Mesenchymal stem cell (in vitro differentiated cells and primary cell): ENCODE results near the gene RANBP9.

Experiments used
- DNase-seq: peaks from one replicate; pipeline ENCODE4 v3.0.0-alpha.2; 2013
- H2AFZ ChIP-seq: one replicate; pipeline ENCODE4 v1.6.1; 2013; ENCODE audit warnings: low read depth, mild to moderate bottlenecking, control low read depth, inconsistent platforms, low read length, moderate library complexity
- H2AK5ac ChIP-seq: 2 replicates; pipeline ENCODE4 v1.6.1; 2013; ENCODE audit warnings: low read length, moderate library complexity, mild to moderate bottlenecking, inconsistent platforms; ENCODE audit not compliant: severe bottlenecking
- H2BK120ac ChIP-seq: one replicate; pipeline ENCODE4 v1.6.1; 2013; ENCODE audit warnings: low read depth, mild to moderate bottlenecking, inconsistent platforms, low read length, moderate library complexity
- H2BK12ac ChIP-seq, 2 experiments: one replicate each; pipeline ENCODE4 v1.6.1; 2013; ENCODE audit warnings: inconsistent platforms in 2 of 2, low read length in 2 of 2, mild to moderate bottlenecking in 2 of 2, moderate library complexity in 2 of 2, control low read depth in 1 of 2
- H2BK15ac ChIP-seq: one replicate; pipeline ENCODE4 v1.6.1; 2013; ENCODE audit warnings: mild to moderate bottlenecking, low read depth, inconsistent platforms; ENCODE audit not compliant: poor library complexity, severe bottlenecking
- H2BK5ac ChIP-seq: 2 replicates; pipeline ENCODE4 v1.6.1; 2013; ENCODE audit warnings: low read depth, mild to moderate bottlenecking, low read length, control low read depth, inconsistent platforms; ENCODE audit not compliant: poor library complexity, severe bottlenecking
- H3K14ac ChIP-seq, 2 experiments: one replicate each; pipeline ENCODE4 v1.6.1; 2013; ENCODE audit warnings: inconsistent platforms in 2 of 2, low read length in 2 of 2, control low read depth in 1 of 2, mild to moderate bottlenecking in 1 of 2, moderate library complexity in 1 of 2
- H3K18ac ChIP-seq, 2 experiments: one replicate each; pipeline ENCODE4 v1.6.1; 2013; ENCODE audit warnings: inconsistent platforms in 2 of 2, low read length in 2 of 2, control low read depth in 1 of 2, low read depth in 1 of 2, mild to moderate bottlenecking in 1 of 2
- H3K23ac ChIP-seq, 2 experiments: one replicate each; pipeline ENCODE4 v1.6.1; 2013; ENCODE audit warnings: inconsistent platforms in 2 of 2, low read length in 2 of 2, mild to moderate bottlenecking in 2 of 2, moderate library complexity in 2 of 2, control low read depth in 1 of 2
- H3K27ac ChIP-seq: 2 replicates; pipeline ENCODE4 v1.5.1; 2013; ENCODE audit warnings: mild to moderate bottlenecking, moderate library complexity, low read length, control low read depth, inconsistent platforms; ENCODE audit not compliant: poor library complexity, severe bottlenecking
- H3K27me3 ChIP-seq, 2 experiments: 2 replicates each; pipeline versions ENCODE4 v1.6.1 to v1.7.0; 2013; ENCODE audit warnings: low read length in 2 of 2, mild to moderate bottlenecking in 2 of 2, moderate library complexity in 2 of 2, control low read depth in 1 of 2, inconsistent platforms in 1 of 2; ENCODE audit not compliant: control insufficient read depth in 1 of 2, insufficient read depth in 1 of 2
- H3K36me3 ChIP-seq, 2 experiments: 2 replicates each; pipeline versions ENCODE4 v1.6.1 to v1.7.0; 2013; ENCODE audit warnings: low read length in 2 of 2, control low read depth in 1 of 2, inconsistent platforms in 1 of 2, low read depth in 1 of 2, mild to moderate bottlenecking in 1 of 2; ENCODE audit not compliant: insufficient read depth in 2 of 2, control insufficient read depth in 1 of 2
- H3K4ac ChIP-seq, 2 experiments: one replicate each; pipeline ENCODE4 v1.6.1; 2013; ENCODE audit warnings: inconsistent platforms in 2 of 2, low read length in 2 of 2, mild to moderate bottlenecking in 2 of 2, moderate library complexity in 2 of 2, control low read depth in 1 of 2, low read depth in 1 of 2
- H3K4me1 ChIP-seq: 2 replicates; pipeline ENCODE4 v1.6.1; 2013; ENCODE audit warnings: low read depth, low read length, control low read depth; ENCODE audit not compliant: control insufficient read depth, insufficient read depth
- H3K4me2 ChIP-seq: 2 replicates; pipeline ENCODE4 v1.6.1; 2013; ENCODE audit warnings: low read length, mild to moderate bottlenecking, inconsistent platforms; ENCODE audit not compliant: poor library complexity, severe bottlenecking
- H3K4me3 ChIP-seq, 2 experiments: 2 replicates each; pipeline versions ENCODE4 v1.5.1 to v1.7.0; 2013; ENCODE audit warnings: low read length in 2 of 2, mild to moderate bottlenecking in 2 of 2, control low read depth in 1 of 2, low read depth in 1 of 2; ENCODE audit not compliant: insufficient read depth in 1 of 2
- H3K79me1 ChIP-seq: replicated peaks from 2 replicates; pipeline ENCODE4 v1.6.1; 2013; ENCODE audit warnings: mild to moderate bottlenecking, control low read depth, low read length, inconsistent platforms; ENCODE audit not compliant: poor library complexity, severe bottlenecking
- H3K9ac ChIP-seq: 2 replicates; pipeline ENCODE4 v1.7.0; 2013; ENCODE audit warnings: mild to moderate bottlenecking, low read length, moderate library complexity
- H3K9me3 ChIP-seq: 2 replicates; pipeline ENCODE4 v1.7.0; 2013; ENCODE audit warnings: mild to moderate bottlenecking, low read length; ENCODE audit not compliant: control insufficient read depth
- H4K8ac ChIP-seq: one replicate; pipeline ENCODE4 v1.6.1; 2013; ENCODE audit warnings: inconsistent platforms, mild to moderate bottlenecking, low read length, moderate library complexity
- H4K91ac ChIP-seq: one replicate; pipeline ENCODE4 v1.6.1; 2013; ENCODE audit warnings: mild to moderate bottlenecking, low read length, inconsistent platforms
- WGBS: methylation state at CpG from one replicate; pipeline ENCODE4 v1.1.7; 2013; ENCODE audit warnings: mixed read lengths; 5-methylcytosine and 5-hydroxymethylcytosine counted together

RANBP9 gene

GRCh38 chr6:13676551-13677156 is 35.0 kb downstream of the RANBP9 start:
- Histone ChIP-seq H3K4me3 (no peak overlapping the region), H2BK15ac (no peak overlapping the region), H3K14ac (no peak overlapping the region), H3K9me3 (peaks cover 14% of the 10 kb centered on the region), H2BK12ac (no peak overlapping the region), H2AFZ (no peak overlapping the region), H3K23ac (no peak overlapping the region), H2AK5ac (no peak overlapping the region), H3K79me1 (peaks cover 6% of the 10 kb centered on the region), H3K27me3 (no peaks in the 10 kb centered on the region), H2BK5ac (no peak overlapping the region), H3K9ac (no peak overlapping the region), H4K8ac (no peak overlapping the region), H3K27ac (no peak overlapping the region), H3K18ac (no peak overlapping the region), H3K4me1 (no peaks in the 10 kb centered on the region), H4K91ac (no peak overlapping the region), H3K4ac (no peak overlapping the region), H3K36me3 (peaks cover 4 to 30% of the 10 kb centered on the region in 2 experiments), H2BK120ac (no peak overlapping the region), H3K4me2 (no peak overlapping the region)
- DNase-seq: no peak
- 100% methylated on average over 2 of the region's 3 CpGs for WGBS

GRCh38 chr6:13674533-13675190 is 37.0 kb downstream of the RANBP9 start:
- no peak overlapping the region for H3K23ac ChIP-seq
- H3K4ac ChIP-seq: no peak overlapping the region
- no peak for DNase-seq
- H2BK12ac ChIP-seq: no peak overlapping the region
- H3K4me3 ChIP-seq: no peak overlapping the region
- no peak overlapping the region for H2AK5ac ChIP-seq
- H4K8ac ChIP-seq: no peak overlapping the region
- peaks cover 1% of the 10 kb centered on the region for H3K9me3 ChIP-seq
- no peaks in the 10 kb centered on the region for H3K4me1 ChIP-seq
- H3K27me3 ChIP-seq: no peaks in the 10 kb centered on the region
- 61% methylated on average over 2 of the region's 2 CpGs for WGBS
- H3K4me2 ChIP-seq: no peak overlapping the region
- H3K79me1 ChIP-seq: peaks cover 5% of the 10 kb centered on the region
- no peak overlapping the region for H2BK120ac ChIP-seq
- no peak overlapping the region for H2BK15ac ChIP-seq
- peaks cover 0 to 11% of the 10 kb centered on the region in 2 experiments for H3K36me3 ChIP-seq
- H2BK5ac ChIP-seq: no peak overlapping the region
- H2AFZ ChIP-seq: no peak overlapping the region
- H3K18ac ChIP-seq: no peak overlapping the region
- H3K27ac ChIP-seq: no peak overlapping the region
- H3K9ac ChIP-seq: no peak overlapping the region
- no peak overlapping the region for H4K91ac ChIP-seq
- H3K14ac ChIP-seq: no peak overlapping the region

- Histone ChIP-seq H4K91ac (no peak overlapping the region), H2AFZ (no peak overlapping the region), H4K8ac (no peak overlapping the region), H3K79me1 (peaks cover 7% of the 10 kb centered on the region), H3K9me3 (no peaks in the 10 kb centered on the region), H3K14ac (no peak overlapping the region), H3K4ac (no peak overlapping the region), H3K36me3 (peaks cover 0 to 9% of the 10 kb centered on the region in 2 experiments), H3K27me3 (no peaks in the 10 kb centered on the region), H2BK5ac (no peak overlapping the region), H3K23ac (no peak overlapping the region), H3K4me1 (no peaks in the 10 kb centered on the region), H2BK12ac (no peak overlapping the region), H3K4me3 (no peak overlapping the region), H3K18ac (no peak overlapping the region), H3K9ac (no peak overlapping the region), H2AK5ac (no peak overlapping the region), H2BK120ac (no peak overlapping the region), H2BK15ac (no peak overlapping the region), H3K4me2 (no peak overlapping the region), H3K27ac (no peak overlapping the region)
- 100% methylated on average over 1 of the region's 3 CpGs for WGBS
- no peak for DNase-seq
Observed at GRCh38 chr6:13673825-13674444, 37.7 kb downstream of the RANBP9 start.

- no peak overlapping the region for H3K9ac ChIP-seq
- WGBS: no CpG with 5 or more reads among the region's 1 CpG
Observed at GRCh38 chr6:13673368-13673767, 38.3 kb downstream of the RANBP9 start.

More at GRCh38 chr6:13673368-13673767, 38.3 kb downstream of the RANBP9 start:
- H2AFZ ChIP-seq: no peak overlapping the region
- H4K91ac ChIP-seq: no peak overlapping the region
- no peak overlapping the region for H3K4me3 ChIP-seq
- no peak overlapping the region for H2BK12ac ChIP-seq
- peaks cover 7% of the 10 kb centered on the region for H3K79me1 ChIP-seq
- no peak overlapping the region for H2BK120ac ChIP-seq
- no peak overlapping the region for H3K18ac ChIP-seq
- no peak overlapping the region for H3K4me2 ChIP-seq
- no peak overlapping the region for H3K23ac ChIP-seq
- no peaks in the 10 kb centered on the region for H3K4me1 ChIP-seq
- peaks cover 0 to 5% of the 10 kb centered on the region in 2 experiments for H3K36me3 ChIP-seq
- H3K27me3 ChIP-seq: no peaks in the 10 kb centered on the region
- no peaks in the 10 kb centered on the region for H3K9me3 ChIP-seq
- no peak overlapping the region for H2BK5ac ChIP-seq
- no peak for DNase-seq
- H2AK5ac ChIP-seq: no peak overlapping the region
- H4K8ac ChIP-seq: no peak overlapping the region
- H3K4ac ChIP-seq: no peak overlapping the region
- no peak overlapping the region for H2BK15ac ChIP-seq
- no peak overlapping the region for H3K27ac ChIP-seq
- no peak overlapping the region for H3K14ac ChIP-seq
